GM23338 (cell line): ENCODE measurements around the gene RRAS2. TPM values are rescaled to one million over a fixed set of nuclear protein-coding genes. Genes with fewer than 3 reads are reported as not detected.

ENCODE experiments used
- ATAC-seq: fragments of 200-7000 bp; cut with Tn5 transposase; 3 replicates; pipeline ENCODE4 v1.9.1; 2020
- DNase-seq: peaks from one replicate; pipeline ENCODE4 v3.0.0-alpha.2; 2015; ENCODE audit warnings: low spot score
- H2AFZ ChIP-seq: fragments of 200-600 bp; sonication (generic); 2 replicates; pipeline ENCODE4 v1.8.0; 2016; ENCODE audit warnings: antibody characterized with exemption, mild to moderate bottlenecking, moderate library complexity
- H3F3A ChIP-seq: fragments of 200-600 bp; sonication (generic); replicated peaks from 2 replicates; pipeline ENCODE4 v1.8.0; 2017; ENCODE audit warnings: antibody characterized with exemption, mixed run types, low read depth
- H3K27ac ChIP-seq: fragments of 200-600 bp; sonication (generic); 2 replicates; pipeline ENCODE4 v1.6.1; 2016; ENCODE audit warnings: low read depth
- H3K27me3 ChIP-seq: fragments of 200-600 bp; sonication (generic); 2 replicates; pipeline ENCODE4 v1.8.0; 2016; ENCODE audit warnings: mild to moderate bottlenecking, mixed run types, moderate library complexity; ENCODE audit not compliant: insufficient read depth
- H3K36me3 ChIP-seq: fragments of 200-600 bp; sonication (generic); 2 replicates; pipeline ENCODE4 v1.8.0; 2016; ENCODE audit warnings: mild to moderate bottlenecking; ENCODE audit not compliant: insufficient read depth
- H3K4me1 ChIP-seq: fragments of 200-600 bp; sonication (generic); 2 replicates; pipeline ENCODE4 v1.8.0; 2016; ENCODE audit warnings: mild to moderate bottlenecking, moderate library complexity; ENCODE audit not compliant: insufficient read depth
- H3K4me2 ChIP-seq: fragments of 200-600 bp; sonication (generic); 2 replicates; pipeline ENCODE4 v1.7.1; 2017; ENCODE audit warnings: mixed run types
- H3K4me3 ChIP-seq: fragments of 200-600 bp; sonication (generic); 2 replicates; pipeline ENCODE4 v1.6.1; 2016; ENCODE audit warnings: mixed run types
- H3K79me2 ChIP-seq: fragments of 200-600 bp; sonication (generic); replicated peaks from 2 replicates; pipeline ENCODE4 v1.8.0; 2017; ENCODE audit warnings: mild to moderate bottlenecking; ENCODE audit not compliant: insufficient read depth
- H3K9me2 ChIP-seq: fragments of 200-600 bp; sonication (generic); 2 replicates; pipeline ENCODE4 v1.8.0; 2017; ENCODE audit not compliant: insufficient read depth
- H4K20me1 ChIP-seq: fragments of 200-600 bp; sonication (generic); replicated peaks from 2 replicates; pipeline ENCODE4 v1.8.0; 2017; ENCODE audit warnings: mild to moderate bottlenecking; ENCODE audit not compliant: insufficient read depth
- H3K27ac Mint-ChIP-seq: 2 replicates; pipeline ENCODE4 v1.8.0; 2020; ENCODE audit warnings: inconsistent platforms, mild to moderate bottlenecking, moderate library complexity, mixed read lengths
- H3K27me3 Mint-ChIP-seq: 3 replicates; pipeline ENCODE4 v1.8.0; 2022; ENCODE audit warnings: low read depth, mild to moderate bottlenecking, moderate library complexity, mixed read lengths, inconsistent platforms; ENCODE audit not compliant: insufficient read depth, poor library complexity
- H3K36me3 Mint-ChIP-seq: 3 replicates; pipeline ENCODE4 v1.8.0; 2021; ENCODE audit warnings: low read depth, mild to moderate bottlenecking, inconsistent platforms, moderate library complexity, mixed read lengths
- H3K4me1 Mint-ChIP-seq: 3 replicates; pipeline ENCODE4 v1.8.0; 2020; ENCODE audit warnings: mild to moderate bottlenecking, inconsistent platforms, mixed read lengths
- H3K4me3 Mint-ChIP-seq: 3 replicates; pipeline ENCODE4 v1.8.0; 2021; ENCODE audit warnings: moderate library complexity, mild to moderate bottlenecking, inconsistent platforms, mixed read lengths
- H3K9me3 Mint-ChIP-seq: 3 replicates; pipeline ENCODE4 v1.8.0; 2020; ENCODE audit warnings: moderate library complexity, mild to moderate bottlenecking, inconsistent platforms, mixed read lengths
- CREB1 ChIP-seq: fragments of 250-450 bp; sonication (Bioruptor Pico); IDR thresholded peaks from 2 replicates; pipeline ENCODE4 v1.5.0; 2020; ENCODE audit warnings: low read depth, mild to moderate bottlenecking, moderate library complexity
- ETS1 ChIP-seq: IDR thresholded peaks from 2 replicates; pipeline ENCODE4 v1.6.1; 2016; ENCODE audit warnings: antibody characterized with exemption
- EZH2 ChIP-seq: fragments of 200-600 bp; sonication (generic); IDR thresholded peaks from one replicate; pipeline ENCODE4 v1.8.0; 2017; ENCODE audit warnings: antibody characterized with exemption, mild to moderate bottlenecking, low read depth; ENCODE audit not compliant: unreplicated experiment
- NANOG ChIP-seq: IDR thresholded peaks from 2 replicates; pipeline ENCODE4 v1.6.1; 2016; ENCODE audit warnings: antibody characterized with exemption, borderline replicate concordance
- POLR2AphosphoS5 ChIP-seq: IDR thresholded peaks from 2 replicates; pipeline ENCODE4 v1.6.1; 2016; ENCODE audit warnings: antibody characterized with exemption, low read depth
- ZNF114 ChIP-seq: fragments of 250-450 bp; sonication (Bioruptor Pico); IDR thresholded peaks from 2 replicates; pipeline ENCODE4 v1.5.0; 2020; ENCODE audit warnings: mild to moderate bottlenecking, moderate library complexity
- ZNF462 ChIP-seq: fragments of 250-450 bp; sonication (Bioruptor Pico); IDR thresholded peaks from 2 replicates; pipeline ENCODE4 v1.5.0; 2020; ENCODE audit warnings: mild to moderate bottlenecking, moderate library complexity
- polyA plus RNA-seq: library from polyadenylated mRNA; unstranded; fragments of >200 nt; fragmentation: Nextera tagmentation; extraction: Ambion mirVana; gene quantifications from 2 replicates; pipeline ENCODE4 v1.2.1, GENCODE V29; 2016
- total RNA-seq: library from RNA; depleted of rRNA; stranded (reverse); fragments of >200 nt; shearing (Covaris generic); gene quantifications from 2 replicates; pipeline ENCODE4 v1.2.3, GENCODE V29; 2014
- TF ChIP-seq, protein P1 (sequence below): IDR thresholded peaks from one replicate; pipeline ENCODE4 v1.6.1; 2018; ENCODE audit warnings: antibody characterized with exemption; ENCODE audit not compliant: unreplicated experiment
- TF ChIP-seq, protein P2 (sequence below), 2 experiments: fragments of 200-600 bp in 1 of 2; sonication (generic) in 1 of 2; conservative IDR thresholded peaks; 2 replicates each; pipeline versions ENCODE4 v1.5.1 to v1.6.1; 2016 to 2017; ENCODE audit warnings: antibody characterized with exemption in 2 of 2, low read depth in 2 of 2, mild to moderate bottlenecking in 2 of 2, moderate library complexity in 1 of 2

The RRAS2 gene
- total and polyA plus RNA-seq, 2 experiments from 2014 or later: 196 to 293 TPM

GRCh38 chr11:14248580-14248981 is 110.4 kb downstream of the RRAS2 start:
- Mint-ChIP-seq H3K27me3 (peaks cover 7% of the 10 kb centered on the region), H3K36me3 (no peaks in the 10 kb centered on the region), H3K27ac (peak overlapping the region; percentile 68; the same call in 1 of the 2 replicates), H3K4me3 (no peak overlapping the region), H3K4me1 (peaks cover 28% of the 10 kb centered on the region), H3K9me3 (no peaks in the 10 kb centered on the region)
- no peaks in the 10 kb centered on the region for H3F3A ChIP-seq
- ATAC-seq: peak; percentile 85
- no peak overlapping the region for H3K27ac ChIP-seq
- H3K27me3 ChIP-seq: no peaks in the 10 kb centered on the region
- H3K36me3 ChIP-seq: no peaks in the 10 kb centered on the region
- DNase-seq: peak; percentile 64
- H2AFZ ChIP-seq: no peak overlapping the region; the same call in 1 of the 2 replicates
- TF ChIP-seq NANOG (no peak), ZNF462 (peak; percentile 57; the same call in 1 of the 2 replicates), EZH2 (no peak), POLR2AphosphoS5 (no peak), CREB1 (CRISPR knock-in tag) (no peak), ZNF114 (no peak), ETS1 (no peak)
- TF ChIP-seq, protein P1, sequence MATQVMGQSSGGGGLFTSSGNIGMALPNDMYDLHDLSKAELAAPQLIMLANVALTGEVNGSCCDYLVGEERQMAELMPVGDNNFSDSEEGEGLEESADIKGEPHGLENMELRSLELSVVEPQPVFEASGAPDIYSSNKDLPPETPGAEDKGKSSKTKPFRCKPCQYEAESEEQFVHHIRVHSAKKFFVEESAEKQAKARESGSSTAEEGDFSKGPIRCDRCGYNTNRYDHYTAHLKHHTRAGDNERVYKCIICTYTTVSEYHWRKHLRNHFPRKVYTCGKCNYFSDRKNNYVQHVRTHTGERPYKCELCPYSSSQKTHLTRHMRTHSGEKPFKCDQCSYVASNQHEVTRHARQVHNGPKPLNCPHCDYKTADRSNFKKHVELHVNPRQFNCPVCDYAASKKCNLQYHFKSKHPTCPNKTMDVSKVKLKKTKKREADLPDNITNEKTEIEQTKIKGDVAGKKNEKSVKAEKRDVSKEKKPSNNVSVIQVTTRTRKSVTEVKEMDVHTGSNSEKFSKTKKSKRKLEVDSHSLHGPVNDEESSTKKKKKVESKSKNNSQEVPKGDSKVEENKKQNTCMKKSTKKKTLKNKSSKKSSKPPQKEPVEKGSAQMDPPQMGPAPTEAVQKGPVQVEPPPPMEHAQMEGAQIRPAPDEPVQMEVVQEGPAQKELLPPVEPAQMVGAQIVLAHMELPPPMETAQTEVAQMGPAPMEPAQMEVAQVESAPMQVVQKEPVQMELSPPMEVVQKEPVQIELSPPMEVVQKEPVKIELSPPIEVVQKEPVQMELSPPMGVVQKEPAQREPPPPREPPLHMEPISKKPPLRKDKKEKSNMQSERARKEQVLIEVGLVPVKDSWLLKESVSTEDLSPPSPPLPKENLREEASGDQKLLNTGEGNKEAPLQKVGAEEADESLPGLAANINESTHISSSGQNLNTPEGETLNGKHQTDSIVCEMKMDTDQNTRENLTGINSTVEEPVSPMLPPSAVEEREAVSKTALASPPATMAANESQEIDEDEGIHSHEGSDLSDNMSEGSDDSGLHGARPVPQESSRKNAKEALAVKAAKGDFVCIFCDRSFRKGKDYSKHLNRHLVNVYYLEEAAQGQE: no peak
- TF ChIP-seq, protein P2, sequence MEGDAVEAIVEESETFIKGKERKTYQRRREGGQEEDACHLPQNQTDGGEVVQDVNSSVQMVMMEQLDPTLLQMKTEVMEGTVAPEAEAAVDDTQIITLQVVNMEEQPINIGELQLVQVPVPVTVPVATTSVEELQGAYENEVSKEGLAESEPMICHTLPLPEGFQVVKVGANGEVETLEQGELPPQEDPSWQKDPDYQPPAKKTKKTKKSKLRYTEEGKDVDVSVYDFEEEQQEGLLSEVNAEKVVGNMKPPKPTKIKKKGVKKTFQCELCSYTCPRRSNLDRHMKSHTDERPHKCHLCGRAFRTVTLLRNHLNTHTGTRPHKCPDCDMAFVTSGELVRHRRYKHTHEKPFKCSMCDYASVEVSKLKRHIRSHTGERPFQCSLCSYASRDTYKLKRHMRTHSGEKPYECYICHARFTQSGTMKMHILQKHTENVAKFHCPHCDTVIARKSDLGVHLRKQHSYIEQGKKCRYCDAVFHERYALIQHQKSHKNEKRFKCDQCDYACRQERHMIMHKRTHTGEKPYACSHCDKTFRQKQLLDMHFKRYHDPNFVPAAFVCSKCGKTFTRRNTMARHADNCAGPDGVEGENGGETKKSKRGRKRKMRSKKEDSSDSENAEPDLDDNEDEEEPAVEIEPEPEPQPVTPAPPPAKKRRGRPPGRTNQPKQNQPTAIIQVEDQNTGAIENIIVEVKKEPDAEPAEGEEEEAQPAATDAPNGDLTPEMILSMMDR (conservative IDR thresholded peaks at IDR 0.05; ENCODE audit: low read depth in 2 of 2): peak; percentile 20 to 55; a peak in 3 of 4 replicates
- H3K4me1 ChIP-seq: no peaks in the 10 kb centered on the region
- no peaks in the 10 kb centered on the region for H4K20me1 ChIP-seq
- no peaks in the 10 kb centered on the region for H3K79me2 ChIP-seq
- H3K4me3 ChIP-seq: no peak overlapping the region
- H3K9me2 ChIP-seq: 0 out of 2 replicates have a peak, but pooled peaks cover 6% of the 10 kb centered on the region
- H3K4me2 ChIP-seq: no peak overlapping the region
